NCI-H1417 (cell line): ENCODE measurements around the gene PSMC3IP.

Experiments used
- DNase-seq, 3 experiments: peaks; one replicate each; lab custom pipeline; 2025; lab: John Stamatoyannopoulos, UW

PSMC3IP gene

GRCh38 chr17:42538482-42538881 lies 39.0 kb downstream of the PSMC3IP start:
- no peak for DNase-seq

GRCh38 chr17:42537826-42538451 lies 39.6 kb downstream of the PSMC3IP start:
- no peak for DNase-seq

GRCh38 chr17:42537156-42537805 lies 40.2 kb downstream of the PSMC3IP start:
- DNase-seq: no peak

DNA sequence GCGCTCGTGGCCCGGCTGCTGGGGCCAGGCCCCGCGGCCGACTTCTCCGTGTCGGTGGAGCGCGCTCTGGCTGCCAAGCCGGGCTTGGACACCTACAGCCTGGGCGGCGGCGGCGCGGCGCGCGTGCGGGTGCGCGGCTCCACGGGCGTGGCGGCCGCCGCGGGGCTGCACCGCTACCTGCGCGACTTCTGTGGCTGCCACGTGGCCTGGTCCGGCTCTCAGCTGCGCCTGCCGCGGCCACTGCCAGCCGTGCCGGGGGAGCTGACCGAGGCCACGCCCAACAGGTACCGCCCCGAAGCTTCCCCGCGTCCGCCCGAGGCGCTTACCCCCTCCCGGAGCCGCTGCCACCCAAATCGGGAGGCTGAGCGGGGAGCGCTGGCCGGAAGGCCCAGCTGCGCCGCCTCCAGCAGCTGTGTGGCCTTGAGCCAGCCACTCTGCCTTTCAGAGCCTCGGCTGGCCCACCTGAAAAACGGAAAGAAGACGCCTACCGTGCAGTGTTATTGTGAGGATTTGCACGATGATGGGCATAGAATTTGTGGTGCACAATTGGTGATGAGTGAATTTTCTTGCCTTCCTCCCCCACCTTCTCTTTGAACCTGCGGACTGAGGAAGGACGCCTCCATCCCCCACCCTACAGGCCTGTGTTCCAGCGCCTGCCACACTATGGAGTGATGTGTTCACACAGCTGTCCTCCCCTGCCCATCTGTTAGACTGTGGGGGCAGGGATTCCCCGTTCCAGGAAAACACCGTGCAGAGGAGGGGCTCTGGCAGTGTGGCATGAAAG lies 41.0 kb downstream of the PSMC3IP start:
- peak; percentile 74 to 88 (median 83) for DNase-seq

- peak; percentile 88 to 92 (median 92) for DNase-seq
Measured at GRCh38 chr17:42536048-42536371, 41.5 kb downstream of the PSMC3IP start, which contains the start of gene NAGLU. NAGLU (plus strand) TSS chr17:42536241; CDS start chr17:42536273, 32 bp downstream.

- no peak for DNase-seq
Measured at GRCh38 chr17:42535155-42536047, 42.1 kb downstream of the PSMC3IP start.

GRCh38 chr17:42531455-42532354 lies 45.8 kb downstream of the PSMC3IP start:
- peak; percentile 59 to 84 (median 67) for DNase-seq

- peak in 2 of 3 experiments; percentile 15 to 57 for DNase-seq
Measured at GRCh38 chr17:42530952-42531454, 46.5 kb downstream of the PSMC3IP start.

DNA sequence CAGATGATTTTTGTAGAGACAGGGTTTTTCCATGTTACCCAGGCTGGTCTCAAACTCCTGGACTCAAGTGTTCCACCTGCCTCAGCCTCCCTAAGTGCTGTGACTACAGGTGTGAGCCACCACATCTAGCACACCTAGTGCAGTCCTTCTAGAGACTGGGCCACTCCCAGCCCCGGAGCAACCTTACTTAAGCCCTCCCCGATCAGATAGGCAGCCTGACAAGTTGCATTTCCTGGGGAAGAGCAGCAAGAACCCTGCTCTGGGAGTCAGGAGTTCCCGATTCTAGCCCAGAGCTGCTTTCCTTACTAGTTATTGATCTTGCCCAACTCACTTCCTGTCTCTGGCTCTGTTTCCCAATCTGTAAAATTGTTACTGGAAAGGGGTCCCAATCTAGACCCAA lies 48.5 kb downstream of the PSMC3IP start:
- no peak for DNase-seq

GRCh38 chr17:42527932-42528331 lies 49.6 kb downstream of the PSMC3IP start:
- no peak for DNase-seq

DNA sequence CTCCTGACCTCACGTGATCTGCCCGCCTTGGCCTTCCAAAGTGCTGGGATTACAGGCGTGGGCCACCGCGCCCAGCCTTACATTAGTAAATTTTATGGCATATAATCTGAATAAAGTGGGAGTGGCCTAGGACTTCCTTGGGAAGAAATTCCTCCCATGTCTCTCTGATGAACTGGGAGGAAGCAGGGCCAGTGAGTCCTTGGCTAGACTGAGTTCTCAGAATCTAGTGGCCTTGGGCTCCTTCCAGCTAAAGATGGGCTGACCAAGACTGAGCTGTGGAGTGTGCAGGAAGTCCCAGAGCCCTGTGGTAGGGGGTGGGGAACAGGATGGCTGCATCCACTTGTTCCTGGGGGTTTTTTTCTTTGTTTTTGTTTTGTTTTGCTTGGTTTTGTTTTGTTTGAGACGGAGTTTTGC lies 51.5 kb downstream of the PSMC3IP start:
- no peak for DNase-seq

- DNase-seq: no peak
Measured at GRCh38 chr17:42525221-42525620, 52.3 kb downstream of the PSMC3IP start.

GRCh38 chr17:42522798-42523278 lies 54.7 kb downstream of the PSMC3IP start:
- DNase-seq: no peak
